IMR-90 (cell line): ENCODE measurements around the gene EFEMP2.

Experiments used
- MXI1 ChIP-seq: IDR thresholded peaks from 2 replicates; pipeline ENCODE4 v1.6.1; 2012; ENCODE audit warnings: low read depth, mild to moderate bottlenecking, low read length, moderate library complexity, borderline replicate concordance
- POLR2A ChIP-seq: IDR thresholded peaks from 2 replicates; pipeline ENCODE4 v1.6.1; 2012; ENCODE audit warnings: mild to moderate bottlenecking, low read depth, low read length
- RAD21 ChIP-seq: IDR thresholded peaks from 2 replicates; pipeline ENCODE4 v1.6.1; 2012; ENCODE audit warnings: low read length, improper control_type of control experiment
- TF ChIP-seq, protein P1 (sequence below): conservative IDR thresholded peaks from 2 replicates; pipeline ENCODE4 v1.5.1; 2012; ENCODE audit warnings: mild to moderate bottlenecking, low read depth, low read length, improper control_type of control experiment
- TF ChIP-seq, protein P2 (sequence below): fragments of 150-350 bp; IDR thresholded peaks from 2 replicates; pipeline ENCODE4 v1.6.1; 2017; ENCODE audit warnings: mild to moderate bottlenecking, antibody characterized with exemption, low read length, low read depth

- TF ChIP-seq, protein P1, sequence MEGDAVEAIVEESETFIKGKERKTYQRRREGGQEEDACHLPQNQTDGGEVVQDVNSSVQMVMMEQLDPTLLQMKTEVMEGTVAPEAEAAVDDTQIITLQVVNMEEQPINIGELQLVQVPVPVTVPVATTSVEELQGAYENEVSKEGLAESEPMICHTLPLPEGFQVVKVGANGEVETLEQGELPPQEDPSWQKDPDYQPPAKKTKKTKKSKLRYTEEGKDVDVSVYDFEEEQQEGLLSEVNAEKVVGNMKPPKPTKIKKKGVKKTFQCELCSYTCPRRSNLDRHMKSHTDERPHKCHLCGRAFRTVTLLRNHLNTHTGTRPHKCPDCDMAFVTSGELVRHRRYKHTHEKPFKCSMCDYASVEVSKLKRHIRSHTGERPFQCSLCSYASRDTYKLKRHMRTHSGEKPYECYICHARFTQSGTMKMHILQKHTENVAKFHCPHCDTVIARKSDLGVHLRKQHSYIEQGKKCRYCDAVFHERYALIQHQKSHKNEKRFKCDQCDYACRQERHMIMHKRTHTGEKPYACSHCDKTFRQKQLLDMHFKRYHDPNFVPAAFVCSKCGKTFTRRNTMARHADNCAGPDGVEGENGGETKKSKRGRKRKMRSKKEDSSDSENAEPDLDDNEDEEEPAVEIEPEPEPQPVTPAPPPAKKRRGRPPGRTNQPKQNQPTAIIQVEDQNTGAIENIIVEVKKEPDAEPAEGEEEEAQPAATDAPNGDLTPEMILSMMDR, result no peak
- TF ChIP-seq POLR2A, result no peak; the same call in 1 of the 2 replicates
- no peak for TF ChIP-seq RAD21
- TF ChIP-seq MXI1, result no peak; the same call in 1 of the 2 replicates
- TF ChIP-seq, protein P2, sequence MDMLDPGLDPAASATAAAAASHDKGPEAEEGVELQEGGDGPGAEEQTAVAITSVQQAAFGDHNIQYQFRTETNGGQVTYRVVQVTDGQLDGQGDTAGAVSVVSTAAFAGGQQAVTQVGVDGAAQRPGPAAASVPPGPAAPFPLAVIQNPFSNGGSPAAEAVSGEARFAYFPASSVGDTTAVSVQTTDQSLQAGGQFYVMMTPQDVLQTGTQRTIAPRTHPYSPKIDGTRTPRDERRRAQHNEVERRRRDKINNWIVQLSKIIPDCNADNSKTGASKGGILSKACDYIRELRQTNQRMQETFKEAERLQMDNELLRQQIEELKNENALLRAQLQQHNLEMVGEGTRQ, result no peak
Observed at GRCh38 chr11:65859812-65860277, 12.8 kb downstream of the EFEMP2 start.
